GM23338 (cell line): ENCODE results near the gene GRM5. TPM values are rescaled to one million over a fixed set of nuclear protein-coding genes. Genes with fewer than 3 reads are reported as not detected.

Experiments
- ATAC-seq: fragments of 200-7000 bp; cut with Tn5 transposase; 3 replicates; pipeline ENCODE4 v1.9.1; 2020
- DNase-seq: peaks from one replicate; pipeline ENCODE4 v3.0.0-alpha.2; 2015; ENCODE audit warnings: low spot score
- H2AFZ ChIP-seq: fragments of 200-600 bp; sonication (generic); 2 replicates; pipeline ENCODE4 v1.8.0; 2016; ENCODE audit warnings: antibody characterized with exemption, mild to moderate bottlenecking, moderate library complexity
- H3F3A ChIP-seq: fragments of 200-600 bp; sonication (generic); replicated peaks from 2 replicates; pipeline ENCODE4 v1.8.0; 2017; ENCODE audit warnings: antibody characterized with exemption, mixed run types, low read depth
- H3K27ac ChIP-seq: fragments of 200-600 bp; sonication (generic); 2 replicates; pipeline ENCODE4 v1.6.1; 2016; ENCODE audit warnings: low read depth
- H3K27me3 ChIP-seq: fragments of 200-600 bp; sonication (generic); 2 replicates; pipeline ENCODE4 v1.8.0; 2016; ENCODE audit warnings: mild to moderate bottlenecking, mixed run types, moderate library complexity; ENCODE audit not compliant: insufficient read depth
- H3K36me3 ChIP-seq: fragments of 200-600 bp; sonication (generic); 2 replicates; pipeline ENCODE4 v1.8.0; 2016; ENCODE audit warnings: mild to moderate bottlenecking; ENCODE audit not compliant: insufficient read depth
- H3K4me1 ChIP-seq: fragments of 200-600 bp; sonication (generic); 2 replicates; pipeline ENCODE4 v1.8.0; 2016; ENCODE audit warnings: mild to moderate bottlenecking, moderate library complexity; ENCODE audit not compliant: insufficient read depth
- H3K4me2 ChIP-seq: fragments of 200-600 bp; sonication (generic); 2 replicates; pipeline ENCODE4 v1.7.1; 2017; ENCODE audit warnings: mixed run types
- H3K4me3 ChIP-seq: fragments of 200-600 bp; sonication (generic); 2 replicates; pipeline ENCODE4 v1.6.1; 2016; ENCODE audit warnings: mixed run types
- H3K79me2 ChIP-seq: fragments of 200-600 bp; sonication (generic); replicated peaks from 2 replicates; pipeline ENCODE4 v1.8.0; 2017; ENCODE audit warnings: mild to moderate bottlenecking; ENCODE audit not compliant: insufficient read depth
- H3K9me2 ChIP-seq: fragments of 200-600 bp; sonication (generic); 2 replicates; pipeline ENCODE4 v1.8.0; 2017; ENCODE audit not compliant: insufficient read depth
- H4K20me1 ChIP-seq: fragments of 200-600 bp; sonication (generic); replicated peaks from 2 replicates; pipeline ENCODE4 v1.8.0; 2017; ENCODE audit warnings: mild to moderate bottlenecking; ENCODE audit not compliant: insufficient read depth
- H3K27ac Mint-ChIP-seq: 2 replicates; pipeline ENCODE4 v1.8.0; 2020; ENCODE audit warnings: inconsistent platforms, mild to moderate bottlenecking, moderate library complexity, mixed read lengths
- H3K27me3 Mint-ChIP-seq: 3 replicates; pipeline ENCODE4 v1.8.0; 2022; ENCODE audit warnings: low read depth, mild to moderate bottlenecking, moderate library complexity, mixed read lengths, inconsistent platforms; ENCODE audit not compliant: insufficient read depth, poor library complexity
- H3K36me3 Mint-ChIP-seq: 3 replicates; pipeline ENCODE4 v1.8.0; 2021; ENCODE audit warnings: low read depth, mild to moderate bottlenecking, inconsistent platforms, moderate library complexity, mixed read lengths
- H3K4me1 Mint-ChIP-seq: 3 replicates; pipeline ENCODE4 v1.8.0; 2020; ENCODE audit warnings: mild to moderate bottlenecking, inconsistent platforms, mixed read lengths
- H3K4me3 Mint-ChIP-seq: 3 replicates; pipeline ENCODE4 v1.8.0; 2021; ENCODE audit warnings: moderate library complexity, mild to moderate bottlenecking, inconsistent platforms, mixed read lengths
- H3K9me3 Mint-ChIP-seq: 3 replicates; pipeline ENCODE4 v1.8.0; 2020; ENCODE audit warnings: moderate library complexity, mild to moderate bottlenecking, inconsistent platforms, mixed read lengths
- CREB1 ChIP-seq: fragments of 250-450 bp; sonication (Bioruptor Pico); IDR thresholded peaks from 2 replicates; pipeline ENCODE4 v1.5.0; 2020; ENCODE audit warnings: low read depth, mild to moderate bottlenecking, moderate library complexity
- EZH2phosphoT487 ChIP-seq: fragments of 200-600 bp; sonication (generic); IDR thresholded peaks from one replicate; pipeline ENCODE4 v1.8.1; 2018; ENCODE audit warnings: antibody characterized with exemption; ENCODE audit not compliant: unreplicated experiment
- NANOG ChIP-seq: IDR thresholded peaks from 2 replicates; pipeline ENCODE4 v1.6.1; 2016; ENCODE audit warnings: antibody characterized with exemption, borderline replicate concordance
- ZNF114 ChIP-seq: fragments of 250-450 bp; sonication (Bioruptor Pico); IDR thresholded peaks from 2 replicates; pipeline ENCODE4 v1.5.0; 2020; ENCODE audit warnings: mild to moderate bottlenecking, moderate library complexity
- ZNF462 ChIP-seq: fragments of 250-450 bp; sonication (Bioruptor Pico); IDR thresholded peaks from 2 replicates; pipeline ENCODE4 v1.5.0; 2020; ENCODE audit warnings: mild to moderate bottlenecking, moderate library complexity
- polyA plus RNA-seq: library from polyadenylated mRNA; unstranded; fragments of >200 nt; fragmentation: Nextera tagmentation; extraction: Ambion mirVana; gene quantifications from 2 replicates; pipeline ENCODE4 v1.2.1, GENCODE V29; 2016
- total RNA-seq: library from RNA; depleted of rRNA; stranded (reverse); fragments of >200 nt; shearing (Covaris generic); gene quantifications from 2 replicates; pipeline ENCODE4 v1.2.3, GENCODE V29; 2014

Gene GRM5
- total and polyA plus RNA-seq, 2 experiments from 2014 or later = 0.23 to 0.45 TPM

- Histone ChIP-seq H3K4me2 (no peak overlapping the region), H3K36me3 (no peaks in the 10 kb centered on the region), H4K20me1 (no peaks in the 10 kb centered on the region), H3K4me3 (no peak overlapping the region), H3K79me2 (no peaks in the 10 kb centered on the region), H3K27me3 (no peaks in the 10 kb centered on the region), H3K27ac (no peak overlapping the region), H3F3A (no peaks in the 10 kb centered on the region), H2AFZ (no peak overlapping the region), H3K4me1 (no peaks in the 10 kb centered on the region), H3K9me2 (no peaks in the 10 kb centered on the region)
- no peaks in the 10 kb centered on the region for H3K36me3 Mint-ChIP-seq
- peaks cover 4% of the 10 kb centered on the region; the same call in 1 of the 3 replicates for H3K4me1 Mint-ChIP-seq
- ATAC-seq (no peak), DNase-seq (no peak)
- no peaks in the 10 kb centered on the region for H3K27me3 Mint-ChIP-seq
- no peaks in the 10 kb centered on the region for H3K9me3 Mint-ChIP-seq
- no peak overlapping the region for H3K4me3 Mint-ChIP-seq
- TF ChIP-seq ZNF462 (CRISPR knock-in tag) = no peak
- no peak for TF ChIP-seq ZNF114 (CRISPR knock-in tag)
- TF ChIP-seq EZH2phosphoT487 = no peak
- H3K27ac Mint-ChIP-seq = no peak overlapping the region
Measured at GRCh38 chr11:88790182-88790581, 275.6 kb downstream of the GRM5 start.

DNA sequence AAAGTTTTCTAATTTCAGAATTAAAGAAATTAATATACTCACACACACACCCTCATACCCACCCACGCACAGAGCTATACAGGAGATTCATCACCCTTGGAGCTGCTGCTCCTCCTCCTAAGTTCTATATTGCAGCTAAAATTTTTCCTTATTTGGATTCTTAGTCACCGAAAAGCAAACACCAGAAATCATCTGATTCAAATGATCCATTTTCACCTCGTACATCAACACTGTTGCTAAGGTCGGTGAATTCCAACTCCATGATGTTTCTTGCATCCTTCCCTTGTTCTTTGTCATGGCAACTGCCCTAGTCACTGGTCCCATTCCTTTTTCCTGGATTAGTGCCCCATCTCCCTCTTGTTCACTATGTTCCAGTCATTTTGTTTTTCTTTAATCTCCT lies 286.2 kb downstream of the GRM5 start:
- Histone ChIP-seq H3K79me2 (no peaks in the 10 kb centered on the region), H3K9me2 (peaks cover 2% of the 10 kb centered on the region; the same call in 1 of the 2 replicates), H4K20me1 (no peaks in the 10 kb centered on the region), H3K27me3 (no peaks in the 10 kb centered on the region), H3K36me3 (no peaks in the 10 kb centered on the region), H3K27ac (no peak overlapping the region), H3K4me2 (no peak overlapping the region), H2AFZ (no peak overlapping the region), H3K4me3 (no peak overlapping the region), H3K4me1 (no peaks in the 10 kb centered on the region), H3F3A (no peaks in the 10 kb centered on the region)
- DNase-seq (no peak), ATAC-seq (no peak)
- Mint-ChIP-seq H3K36me3 (no peaks in the 10 kb centered on the region; the same call in 2 of the 3 replicates), H3K27me3 (peaks cover 6% of the 10 kb centered on the region), H3K27ac (no peak overlapping the region), H3K4me3 (no peak overlapping the region), H3K4me1 (no peaks in the 10 kb centered on the region), H3K9me3 (no peaks in the 10 kb centered on the region; the same call in 2 of the 3 replicates)
- no peak for TF ChIP-seq ZNF462 (CRISPR knock-in tag)
- no peak for TF ChIP-seq NANOG
- no peak for TF ChIP-seq CREB1
